Mononuclear cell (primary cell): Measurements from ENCODE around the gene HBP1. TPM values are rescaled to one million over a fixed set of nuclear protein-coding genes. Genes with fewer than 3 reads are reported as not detected.
"Not testable (repeated sequence)": the region's sequence is repeated elsewhere in the genome, so short reads cannot be mapped to it uniquely, and the experiment has no call there.

Experiments
- H3K27me3 ChIP-seq: 2 replicates; pipeline ENCODE4 v1.6.0; 2011; ENCODE audit warnings: low read length, control low read depth; ENCODE audit not compliant: insufficient read depth
- H3K4me1 ChIP-seq: 2 replicates; pipeline ENCODE4 v1.5.1; 2011; ENCODE audit warnings: mild to moderate bottlenecking, low read length, control low read depth; ENCODE audit not compliant: insufficient read depth
- H3K4me3 ChIP-seq: 2 replicates; pipeline ENCODE4 v1.5.1; 2011; ENCODE audit warnings: mild to moderate bottlenecking, low read length, moderate library complexity
- H3K9me3 ChIP-seq: 2 replicates; pipeline ENCODE4 v1.5.1; 2011; ENCODE audit warnings: low read depth, mild to moderate bottlenecking, control low read depth, low read length
- total RNA-seq: library from RNA; depleted of rRNA; stranded (reverse); fragments of >200 nt; gene quantifications from one replicate; pipeline ENCODE4 v1.2.3, GENCODE V29; 2012

HBP1 gene
- total RNA-seq, 1 donor, result 403 TPM

DNA sequence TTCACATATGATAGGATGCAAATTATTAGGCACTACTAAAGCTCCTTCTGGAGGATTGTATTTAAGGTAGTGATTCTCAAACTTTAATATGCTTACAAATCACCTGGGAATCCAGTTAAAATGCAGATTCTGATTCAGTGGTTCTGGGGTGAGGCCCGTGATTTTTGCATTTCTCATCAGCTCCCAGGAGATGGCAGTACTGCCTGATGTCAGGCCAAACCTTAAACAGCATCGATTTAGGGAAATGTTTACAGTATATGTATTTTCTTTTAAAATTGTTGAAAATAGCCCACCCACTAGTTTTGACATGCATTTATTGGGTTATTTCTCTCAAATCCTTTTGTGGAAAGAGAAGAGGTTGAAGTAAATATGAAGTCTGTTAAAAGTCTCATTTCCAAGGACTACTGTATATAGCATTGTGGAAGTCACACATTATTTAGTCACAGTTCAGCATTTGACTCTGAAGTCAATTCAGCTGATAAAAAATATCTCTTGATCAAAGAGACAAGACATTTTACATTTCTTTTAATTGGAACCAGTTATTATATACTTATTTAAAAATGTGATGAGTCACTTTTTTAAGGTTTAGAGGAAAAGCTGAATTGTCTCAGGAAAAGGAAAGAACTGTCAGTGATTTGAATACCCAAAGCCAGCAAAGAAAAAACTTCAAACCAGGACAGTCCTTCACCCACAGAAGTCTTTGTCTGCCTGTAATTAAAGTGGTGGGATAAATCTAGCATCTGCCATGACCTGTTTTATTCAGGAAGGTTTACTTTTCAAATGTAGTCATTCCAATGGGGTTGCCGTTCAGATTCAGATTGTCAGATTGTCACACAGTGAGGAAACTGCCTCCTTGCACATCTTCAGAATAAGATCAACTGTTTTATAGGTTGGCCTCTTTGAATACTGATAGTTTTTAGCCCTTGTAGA, 21.1 kb upstream of the HBP1 start:
- Histone ChIP-seq H3K4me3 (no peak overlapping the region), H3K9me3 (no peaks in the 10 kb centered on the region), H3K4me1 (no peaks in the 10 kb centered on the region), H3K27me3 (no peaks in the 10 kb centered on the region)

DNA sequence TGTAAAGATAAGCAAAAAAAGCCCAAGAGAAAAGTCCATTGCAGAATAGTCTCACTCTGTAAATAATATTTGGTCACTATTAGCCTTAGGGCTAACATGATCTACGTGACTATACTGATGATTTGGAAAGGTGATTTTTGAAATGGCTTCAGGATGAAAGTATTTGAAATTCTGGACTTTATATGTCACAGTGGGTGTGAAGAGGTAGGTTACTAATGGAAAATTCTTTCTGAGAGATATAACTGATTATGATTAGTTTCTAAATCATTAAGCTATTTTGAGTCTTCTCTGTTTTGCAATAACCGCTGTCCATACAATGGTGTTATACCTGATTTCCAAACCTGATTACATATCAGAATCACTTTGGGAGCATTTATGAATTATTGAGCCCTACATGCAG, 20.1 kb upstream of the HBP1 start:
- no peaks in the 10 kb centered on the region for H3K4me1 ChIP-seq
- no peaks in the 10 kb centered on the region for H3K9me3 ChIP-seq
- H3K4me3 ChIP-seq, result no peak overlapping the region
- no peaks in the 10 kb centered on the region for H3K27me3 ChIP-seq

DNA sequence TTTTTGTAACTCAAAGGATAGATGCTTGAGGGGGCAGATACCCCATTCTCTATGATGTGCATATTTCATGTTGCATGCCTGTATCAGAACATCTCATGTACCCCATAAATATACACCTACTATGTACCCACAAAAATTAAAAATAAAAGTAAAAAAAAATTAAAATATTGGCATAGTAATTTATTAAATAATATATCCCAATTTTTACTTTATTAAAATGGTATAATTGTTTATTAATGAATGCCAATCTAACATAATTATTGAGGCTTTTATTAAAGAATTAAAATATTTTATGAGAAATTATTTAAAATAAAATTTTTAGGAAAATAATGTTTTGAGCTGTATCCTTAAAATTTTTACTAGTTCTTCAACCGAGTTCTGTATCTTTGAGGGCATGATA, 18.9 kb upstream of the HBP1 start:
- H3K27me3 ChIP-seq, result no peaks in the 10 kb centered on the region
- no peak overlapping the region for H3K4me3 ChIP-seq
- H3K9me3 ChIP-seq, result no peaks in the 10 kb centered on the region
- no peaks in the 10 kb centered on the region for H3K4me1 ChIP-seq

DNA sequence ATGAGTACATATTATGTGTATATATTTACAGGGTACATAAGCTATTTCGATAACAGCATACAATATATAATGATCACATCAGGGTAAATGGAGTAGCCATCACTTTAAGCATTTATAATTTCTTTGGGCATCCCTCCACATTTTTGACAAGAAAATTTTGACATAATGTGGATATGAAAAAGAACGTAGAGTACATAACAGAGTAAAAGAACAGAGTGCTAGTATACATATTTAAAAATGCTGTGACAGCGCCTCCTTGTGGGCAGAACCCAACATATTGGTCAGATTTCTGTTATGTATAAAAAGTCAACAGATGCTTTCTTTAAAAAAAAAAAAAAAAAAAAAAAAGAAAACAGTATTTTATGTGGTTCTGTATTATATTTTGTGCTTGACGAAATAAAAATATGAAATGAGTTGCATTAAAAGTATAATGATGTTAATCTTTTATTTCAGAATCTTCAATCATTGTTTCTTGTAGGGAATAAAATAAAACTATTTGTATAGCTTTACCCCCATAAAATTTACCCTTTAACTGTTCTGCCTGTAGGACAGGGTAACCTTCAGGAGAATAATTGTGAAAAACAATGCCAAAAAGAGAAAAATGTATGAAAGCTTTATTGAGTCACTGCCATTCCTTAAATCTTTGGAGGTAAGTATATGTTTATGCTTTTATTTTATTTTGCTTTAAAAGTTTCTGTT, 18.3 kb upstream of the HBP1 start:
- no peak overlapping the region for H3K4me3 ChIP-seq
- H3K27me3 ChIP-seq, result no peaks in the 10 kb centered on the region
- H3K9me3 ChIP-seq, result no peaks in the 10 kb centered on the region
- no peaks in the 10 kb centered on the region for H3K4me1 ChIP-seq

DNA sequence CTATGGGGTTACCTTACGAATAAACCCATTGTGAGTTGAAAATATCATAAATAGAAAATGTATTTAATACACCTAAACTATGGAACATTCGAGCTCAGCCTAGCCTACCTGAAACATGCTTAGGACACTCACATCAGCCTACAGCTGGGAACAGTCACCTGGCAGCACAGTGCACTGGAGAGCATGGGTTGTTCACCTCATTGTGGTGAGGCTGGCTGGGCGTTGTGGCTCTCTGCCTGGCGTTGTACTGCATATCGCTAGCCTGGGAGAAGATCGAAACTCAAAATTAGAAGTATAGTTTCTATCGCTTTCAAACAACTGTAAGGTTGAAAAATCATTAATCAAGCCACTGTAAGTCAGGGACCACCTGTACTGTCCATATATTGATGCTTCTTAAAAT, 17.3 kb upstream of the HBP1 start:
- Histone ChIP-seq H3K9me3 (no peaks in the 10 kb centered on the region), H3K27me3 (no peaks in the 10 kb centered on the region), H3K4me3 (no peak overlapping the region), H3K4me1 (no peaks in the 10 kb centered on the region)

GRCh38 chr7:107152011-107152410, 16.8 kb upstream of the HBP1 start:
- H3K4me1 ChIP-seq, result no peaks in the 10 kb centered on the region
- H3K27me3 ChIP-seq, result no peaks in the 10 kb centered on the region
- H3K9me3 ChIP-seq, result no peaks in the 10 kb centered on the region
- H3K4me3 ChIP-seq, result no peak overlapping the region

- Histone ChIP-seq H3K4me3 (no peak overlapping the region), H3K27me3 (no peaks in the 10 kb centered on the region), H3K4me1 (no peaks in the 10 kb centered on the region), H3K9me3 (no peaks in the 10 kb centered on the region)
Observed at GRCh38 chr7:107154826-107155225, 14.0 kb upstream of the HBP1 start.

DNA sequence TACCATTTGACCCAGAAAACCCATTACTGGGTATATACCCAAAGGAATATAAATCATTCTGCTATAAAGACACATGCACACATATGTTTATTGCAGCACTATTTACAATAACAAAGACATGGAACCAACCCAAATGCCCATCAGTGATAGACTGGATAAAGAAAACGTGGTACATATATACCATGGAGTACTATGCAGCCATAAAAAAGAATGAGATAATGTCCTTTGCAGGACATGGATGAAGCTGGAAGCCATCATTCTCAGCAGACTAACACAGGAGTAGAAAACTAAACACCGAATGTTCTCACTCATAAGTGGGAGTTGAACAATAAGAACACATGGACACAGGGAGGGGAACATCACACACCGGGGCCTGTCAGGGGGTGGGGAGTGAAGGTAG, 13.1 kb upstream of the HBP1 start:
- H3K27me3 ChIP-seq, H3K9me3 ChIP-seq, H3K4me3 ChIP-seq, H3K4me1 ChIP-seq: not testable (repeated sequence)

DNA sequence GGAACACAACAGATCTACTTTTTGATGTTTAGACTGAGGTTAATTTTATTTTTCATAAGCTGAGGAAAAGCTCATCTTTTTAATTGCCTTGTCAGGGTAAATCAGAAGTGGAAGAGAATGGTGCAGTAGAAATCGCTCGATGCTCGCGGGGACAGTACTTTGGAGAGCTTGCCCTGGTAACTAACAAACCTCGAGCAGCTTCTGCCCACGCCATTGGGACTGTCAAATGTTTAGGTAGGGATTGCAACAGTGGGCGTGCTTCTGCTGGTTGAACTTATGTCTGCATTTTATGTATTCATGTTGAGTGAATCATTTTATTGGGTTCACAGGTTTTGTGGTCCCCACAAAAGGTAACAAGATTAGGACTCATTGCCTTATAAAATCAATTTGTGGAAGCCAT, 11.7 kb upstream of the HBP1 start:
- no peaks in the 10 kb centered on the region for H3K4me1 ChIP-seq
- no peaks in the 10 kb centered on the region for H3K9me3 ChIP-seq
- no peaks in the 10 kb centered on the region for H3K27me3 ChIP-seq
- no peak overlapping the region for H3K4me3 ChIP-seq

- no peaks in the 10 kb centered on the region for H3K27me3 ChIP-seq
- H3K9me3 ChIP-seq, result no peaks in the 10 kb centered on the region
- no peak overlapping the region for H3K4me3 ChIP-seq
- no peaks in the 10 kb centered on the region for H3K4me1 ChIP-seq
Observed at GRCh38 chr7:107158028-107158427, 10.8 kb upstream of the HBP1 start.

DNA sequence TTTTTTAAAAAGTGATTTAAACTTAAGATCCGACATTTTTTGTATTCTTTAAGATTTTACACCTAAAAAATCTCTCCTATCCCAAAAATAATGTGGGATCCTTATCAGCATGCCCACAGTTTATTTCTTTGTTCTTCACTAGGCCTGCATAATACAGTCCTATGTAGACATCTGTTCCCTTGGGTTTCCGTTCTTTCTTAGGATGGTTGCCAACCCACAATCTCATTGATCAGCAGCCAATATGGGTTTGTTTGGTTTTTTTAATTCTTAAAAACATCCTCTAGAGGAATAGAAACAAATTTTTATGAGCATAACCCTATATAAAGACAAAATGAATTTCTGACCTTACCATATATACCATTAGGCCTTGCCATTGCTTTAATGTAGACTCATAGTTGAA, 8.4 kb upstream of the HBP1 start:
- Histone ChIP-seq H3K9me3 (no peaks in the 10 kb centered on the region), H3K4me3 (no peak overlapping the region), H3K4me1 (no peaks in the 10 kb centered on the region), H3K27me3 (no peaks in the 10 kb centered on the region)

DNA sequence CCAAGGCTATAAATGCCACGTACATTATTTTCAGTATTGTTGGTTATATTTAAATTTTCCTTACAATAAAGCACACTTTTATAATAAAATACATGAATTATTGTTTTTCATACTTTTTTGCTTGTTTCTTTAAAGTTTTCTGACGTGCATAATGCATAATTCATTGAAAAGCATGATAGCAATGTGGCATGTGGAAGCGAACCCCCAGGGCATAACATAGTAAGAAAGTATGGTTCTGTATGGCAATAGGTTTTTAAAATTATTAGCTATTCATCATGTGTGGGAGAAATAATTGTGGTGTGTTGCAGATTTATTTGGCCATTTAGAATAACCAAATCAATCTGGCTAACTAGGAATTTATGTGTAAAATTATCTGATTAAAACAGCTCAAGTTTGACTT, 7.4 kb upstream of the HBP1 start:
- Histone ChIP-seq H3K9me3 (no peaks in the 10 kb centered on the region), H3K4me3 (no peak overlapping the region), H3K27me3 (no peaks in the 10 kb centered on the region), H3K4me1 (no peaks in the 10 kb centered on the region)

GRCh38 chr7:107162475-107162874, 6.3 kb upstream of the HBP1 start:
- Histone ChIP-seq H3K4me3 (no peak overlapping the region), H3K27me3 (no peaks in the 10 kb centered on the region), H3K4me1 (no peaks in the 10 kb centered on the region), H3K9me3 (no peaks in the 10 kb centered on the region)

GRCh38 chr7:107164092-107164491, 4.7 kb upstream of the HBP1 start:
- H3K27me3 ChIP-seq, result no peaks in the 10 kb centered on the region
- no peaks in the 10 kb centered on the region for H3K9me3 ChIP-seq
- H3K4me1 ChIP-seq, result no peaks in the 10 kb centered on the region
- H3K4me3 ChIP-seq, result no peak overlapping the region

DNA sequence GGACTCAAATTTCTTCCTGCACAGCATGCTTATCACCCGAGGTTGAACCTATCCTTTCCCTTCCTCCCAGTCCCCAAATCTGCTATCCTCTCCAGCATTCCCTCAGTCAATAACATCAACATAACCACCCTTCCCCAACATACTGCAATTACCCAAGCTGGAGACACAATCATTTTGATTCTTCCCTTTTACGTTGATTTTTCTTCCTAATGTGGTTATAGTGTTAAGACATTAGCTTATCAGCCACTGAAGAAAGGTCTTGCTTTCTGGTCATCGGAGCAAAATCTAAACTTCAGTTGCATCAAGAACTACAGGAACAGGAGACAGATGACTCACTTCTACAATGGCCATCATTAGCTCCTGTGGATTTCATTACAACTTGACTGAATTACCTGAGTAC, 3.5 kb upstream of the HBP1 start:
- no peaks in the 10 kb centered on the region for H3K9me3 ChIP-seq
- H3K4me3 ChIP-seq, result no peak overlapping the region
- H3K4me1 ChIP-seq, result no peaks in the 10 kb centered on the region
- H3K27me3 ChIP-seq, result no peaks in the 10 kb centered on the region
